ENCODE results near the gene MYLK3. TPM values are rescaled to one million over a fixed set of nuclear protein-coding genes. Genes with fewer than 3 reads are reported as not detected.
A peak's percentile ranks its signal among the peaks of the same experiment; 100 is the strongest.

MYLK3 gene
- total RNA-seq, 1 donor from 2014 or later = 0.33 TPM

DNA sequence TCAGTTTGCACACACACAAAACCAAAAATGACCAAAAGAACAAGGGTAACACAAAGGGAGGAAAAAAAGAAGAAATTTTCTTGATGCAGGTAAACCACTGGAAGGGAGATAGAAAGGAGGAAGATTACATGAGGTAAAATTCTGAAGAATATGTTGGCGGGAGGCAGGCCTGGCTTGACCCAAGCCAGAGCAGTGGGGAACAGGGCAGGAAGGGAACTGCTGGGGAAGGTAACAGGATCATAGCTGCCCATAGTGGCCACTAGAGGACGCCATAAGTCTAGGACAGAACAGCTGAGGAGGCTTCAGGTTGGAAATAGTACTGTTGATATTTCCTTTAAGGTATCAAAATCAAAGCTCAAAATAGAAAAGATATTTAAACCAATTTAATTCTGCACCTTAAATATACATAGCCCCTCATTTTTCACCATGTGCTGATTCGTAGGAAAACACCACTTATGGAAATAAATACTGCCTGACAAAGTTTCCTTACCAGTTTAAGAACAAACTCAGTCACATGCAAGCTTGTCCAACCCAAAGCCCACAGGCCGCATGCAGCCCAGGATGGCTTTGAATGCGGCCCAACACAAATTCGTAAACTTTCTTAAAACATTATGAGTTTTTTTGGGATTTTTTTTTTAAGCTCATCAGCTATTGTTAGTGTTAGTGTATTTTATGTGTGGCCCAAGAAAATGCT lies 74.7 kb downstream of the MYLK3 start:
- TF ChIP-seq, protein P1, sequence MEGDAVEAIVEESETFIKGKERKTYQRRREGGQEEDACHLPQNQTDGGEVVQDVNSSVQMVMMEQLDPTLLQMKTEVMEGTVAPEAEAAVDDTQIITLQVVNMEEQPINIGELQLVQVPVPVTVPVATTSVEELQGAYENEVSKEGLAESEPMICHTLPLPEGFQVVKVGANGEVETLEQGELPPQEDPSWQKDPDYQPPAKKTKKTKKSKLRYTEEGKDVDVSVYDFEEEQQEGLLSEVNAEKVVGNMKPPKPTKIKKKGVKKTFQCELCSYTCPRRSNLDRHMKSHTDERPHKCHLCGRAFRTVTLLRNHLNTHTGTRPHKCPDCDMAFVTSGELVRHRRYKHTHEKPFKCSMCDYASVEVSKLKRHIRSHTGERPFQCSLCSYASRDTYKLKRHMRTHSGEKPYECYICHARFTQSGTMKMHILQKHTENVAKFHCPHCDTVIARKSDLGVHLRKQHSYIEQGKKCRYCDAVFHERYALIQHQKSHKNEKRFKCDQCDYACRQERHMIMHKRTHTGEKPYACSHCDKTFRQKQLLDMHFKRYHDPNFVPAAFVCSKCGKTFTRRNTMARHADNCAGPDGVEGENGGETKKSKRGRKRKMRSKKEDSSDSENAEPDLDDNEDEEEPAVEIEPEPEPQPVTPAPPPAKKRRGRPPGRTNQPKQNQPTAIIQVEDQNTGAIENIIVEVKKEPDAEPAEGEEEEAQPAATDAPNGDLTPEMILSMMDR (conservative IDR thresholded peaks at IDR 0.05) = peak; percentile 93
- no peaks in the 10 kb centered on the region for H3K4me1 Mint-ChIP-seq
- H3K9me3 Mint-ChIP-seq = no peaks in the 10 kb centered on the region
- H3K36me3 Mint-ChIP-seq (ENCODE audit: low read depth) = peaks cover 15% of the 10 kb centered on the region
- no peak overlapping the region for H3K4me3 Mint-ChIP-seq
- peak; percentile 39 for DNase-seq (ENCODE audit: low read depth, low spot score)
- no peaks in the 10 kb centered on the region for H3K27me3 Mint-ChIP-seq (ENCODE audit: low read depth)
- H3K27ac Mint-ChIP-seq (ENCODE audit: unreplicated experiment) = no peak overlapping the region

DNA sequence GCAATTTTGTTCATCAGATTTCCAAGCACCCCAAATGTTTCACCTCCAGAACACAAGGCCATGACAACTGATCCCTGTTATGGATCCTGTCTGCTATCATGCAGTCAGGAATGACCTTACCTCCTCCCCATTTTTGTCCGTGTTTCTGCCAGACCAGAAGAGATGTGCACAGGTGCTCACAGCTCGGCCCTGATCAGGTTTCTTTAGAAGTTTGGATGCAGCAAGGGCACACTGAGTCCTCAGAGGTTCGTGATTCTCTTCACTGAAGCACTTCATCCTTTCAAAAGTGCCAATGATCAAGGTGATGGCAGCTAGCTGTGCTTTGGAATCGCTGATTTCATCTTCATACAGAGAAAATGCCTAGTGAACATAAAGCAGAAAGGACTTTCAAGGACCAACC lies 86.0 kb downstream of the MYLK3 start:
- no peaks in the 10 kb centered on the region for H3K27me3 Mint-ChIP-seq (ENCODE audit: low read depth)
- H3K36me3 Mint-ChIP-seq (ENCODE audit: low read depth) = peaks cover 6% of the 10 kb centered on the region
- TF ChIP-seq, protein P1 (conservative IDR thresholded peaks at IDR 0.05) = no peak
- no peaks in the 10 kb centered on the region for H3K9me3 Mint-ChIP-seq
- no peak overlapping the region for H3K4me3 Mint-ChIP-seq
- H3K4me1 Mint-ChIP-seq = no peaks in the 10 kb centered on the region
- no peak overlapping the region for H3K27ac Mint-ChIP-seq (ENCODE audit: unreplicated experiment)
- DNase-seq (ENCODE audit: low read depth, low spot score) = no peak

DNA sequence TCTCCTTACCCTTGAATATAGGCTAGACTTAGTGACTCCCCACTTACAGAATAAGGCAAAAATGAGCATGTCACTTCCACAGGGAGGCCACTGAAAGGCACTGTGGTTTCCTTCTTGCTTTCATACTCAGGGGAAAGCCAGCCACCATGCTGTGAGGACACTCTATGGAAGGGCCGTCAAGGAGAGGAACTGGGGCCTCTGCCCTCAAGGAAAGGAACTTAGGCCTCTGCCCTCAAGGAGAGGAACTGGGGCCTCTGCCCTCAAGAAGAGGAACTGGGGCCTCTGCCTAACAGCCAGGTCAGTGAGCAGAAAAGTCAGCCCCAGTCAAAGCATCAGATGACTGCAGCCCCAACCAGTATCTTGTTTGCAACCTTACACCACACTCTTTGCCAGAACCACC lies 89.2 kb downstream of the MYLK3 start:
- Mint-ChIP-seq H3K36me3 (ENCODE audit: low read depth) (peaks cover 17% of the 10 kb centered on the region), H3K27me3 (ENCODE audit: low read depth) (no peaks in the 10 kb centered on the region), H3K4me1 (no peaks in the 10 kb centered on the region), H3K27ac (ENCODE audit: unreplicated experiment) (peak overlapping the region; percentile 6), H3K9me3 (no peaks in the 10 kb centered on the region), H3K4me3 (no peak overlapping the region)
- TF ChIP-seq, protein P1 (conservative IDR thresholded peaks at IDR 0.05) = no peak
- DNase-seq (ENCODE audit: low read depth, low spot score) = no peak

Other genes with a start within 250 kb of the MYLK3 start
- gene SHCBP1, start 127.0 kb downstream of the MYLK3 start, total RNA-seq = 18.7 and 19.2 TPM in 2 replicates
- 102 and 108 TPM in 2 replicates for gene VPS35, start 59.2 kb downstream of the MYLK3 start, total RNA-seq
- 96.1 and 101 TPM in 2 replicates for gene ORC6, start 58.7 kb downstream of the MYLK3 start, total RNA-seq
- 19.2 and 19.6 TPM in 2 replicates for gene C16orf87, start 82.8 kb upstream of the MYLK3 start, total RNA-seq
- gene GPT2, start 136.0 kb upstream of the MYLK3 start, total RNA-seq = 46.0 and 46.1 TPM in 2 replicates
- 65.3 and 67.2 TPM in 2 replicates for gene DNAJA2, start 225.3 kb upstream of the MYLK3 start, total RNA-seq